ENCODE data around the gene PDZD7.

GRCh38 chr10:100970076-100970913, 60.6 kb downstream of the PDZD7 start:
- TF ChIP-seq CTCF (IDR thresholded peaks at IDR 0.05; ENCODE audit: insufficient read depth, low read length) (no peak), REST (IDR thresholded peaks at IDR 0.05; ENCODE audit: insufficient replicate concordance, low read depth) (no peak), GABPA (IDR thresholded peaks at IDR 0.05; ENCODE audit: low read depth) (no peak)
